ENCODE data around the gene MAGEA9B.
"Not testable (repeated sequence)": the region's sequence is repeated elsewhere in the genome, so short reads cannot be mapped to it uniquely, and the experiment has no call there.

DNA sequence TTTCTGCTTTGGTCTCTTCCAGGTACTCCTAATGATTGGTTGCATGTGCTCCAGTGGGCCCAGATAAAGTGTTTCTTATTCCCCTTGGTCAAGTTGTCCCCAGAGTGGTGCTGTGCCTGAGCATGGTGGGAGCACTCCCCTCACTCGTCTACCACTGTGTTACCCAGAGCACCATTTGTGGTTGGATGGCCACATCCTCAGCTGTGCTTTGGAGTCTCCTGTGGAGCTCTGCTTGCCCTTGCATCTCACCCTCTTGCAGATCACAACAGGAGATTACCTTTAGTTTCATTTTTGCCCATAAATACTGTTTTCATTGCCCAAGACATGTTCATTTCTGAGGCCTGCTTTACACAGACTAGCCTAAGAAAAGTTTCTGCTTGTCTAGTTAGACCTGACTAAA lies 36.8 kb downstream of the MAGEA9B start:
- TF ChIP-seq, protein P1, sequence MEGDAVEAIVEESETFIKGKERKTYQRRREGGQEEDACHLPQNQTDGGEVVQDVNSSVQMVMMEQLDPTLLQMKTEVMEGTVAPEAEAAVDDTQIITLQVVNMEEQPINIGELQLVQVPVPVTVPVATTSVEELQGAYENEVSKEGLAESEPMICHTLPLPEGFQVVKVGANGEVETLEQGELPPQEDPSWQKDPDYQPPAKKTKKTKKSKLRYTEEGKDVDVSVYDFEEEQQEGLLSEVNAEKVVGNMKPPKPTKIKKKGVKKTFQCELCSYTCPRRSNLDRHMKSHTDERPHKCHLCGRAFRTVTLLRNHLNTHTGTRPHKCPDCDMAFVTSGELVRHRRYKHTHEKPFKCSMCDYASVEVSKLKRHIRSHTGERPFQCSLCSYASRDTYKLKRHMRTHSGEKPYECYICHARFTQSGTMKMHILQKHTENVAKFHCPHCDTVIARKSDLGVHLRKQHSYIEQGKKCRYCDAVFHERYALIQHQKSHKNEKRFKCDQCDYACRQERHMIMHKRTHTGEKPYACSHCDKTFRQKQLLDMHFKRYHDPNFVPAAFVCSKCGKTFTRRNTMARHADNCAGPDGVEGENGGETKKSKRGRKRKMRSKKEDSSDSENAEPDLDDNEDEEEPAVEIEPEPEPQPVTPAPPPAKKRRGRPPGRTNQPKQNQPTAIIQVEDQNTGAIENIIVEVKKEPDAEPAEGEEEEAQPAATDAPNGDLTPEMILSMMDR (conservative IDR thresholded peaks at IDR 0.05): not testable (repeated sequence)
- TF ChIP-seq ZFX (IDR thresholded peaks at IDR 0.05): not testable (repeated sequence)

Data from C4-2B (cell line).